Left forelimb (tissue), 1 donor: ENCODE results near the gene NTM.

Experiments
- DNase-seq: peaks from one replicate; pipeline ENCODE4 v3.0.0-alpha.2; 2018; ENCODE audit warnings: low spot score

The NTM gene

GRCh38 chr11:132220474-132220873 lies 850.1 kb downstream of the NTM start:
- DNase-seq = no peak

GRCh38 chr11:132222345-132222744 lies 851.9 kb downstream of the NTM start:
- DNase-seq = no peak

- no peak for DNase-seq
These were observed 856.1 kb downstream of the NTM start for GRCh38 chr11:132226522-132226921.

GRCh38 chr11:132228746-132229325 lies 858.4 kb downstream of the NTM start:
- no peak for DNase-seq

- no peak for DNase-seq
These were observed 861.4 kb downstream of the NTM start for GRCh38 chr11:132231656-132232347.

GRCh38 chr11:132234878-132235277 lies 864.5 kb downstream of the NTM start:
- no peak for DNase-seq

- DNase-seq = no peak
These were observed 867.4 kb downstream of the NTM start for GRCh38 chr11:132237781-132238180.

GRCh38 chr11:132238331-132238866 lies 868.0 kb downstream of the NTM start:
- no peak for DNase-seq

- DNase-seq = no peak
These were observed 870.0 kb downstream of the NTM start for GRCh38 chr11:132240374-132240773.

- DNase-seq = no peak
These were observed 872.2 kb downstream of the NTM start for GRCh38 chr11:132242632-132243031.

GRCh38 chr11:132244846-132245245 lies 874.4 kb downstream of the NTM start:
- no peak for DNase-seq

- no peak for DNase-seq
These were observed 875.3 kb downstream of the NTM start for GRCh38 chr11:132245403-132246385.

- no peak for DNase-seq
These were observed 878.2 kb downstream of the NTM start for GRCh38 chr11:132248580-132248979.

- no peak for DNase-seq
These were observed 878.8 kb downstream of the NTM start for GRCh38 chr11:132249256-132249655.

- DNase-seq = no peak
These were observed 880.6 kb downstream of the NTM start for GRCh38 chr11:132251061-132251460.

- no peak for DNase-seq
These were observed 883.3 kb downstream of the NTM start for GRCh38 chr11:132253469-132254264.

- no peak for DNase-seq
These were observed 884.5 kb downstream of the NTM start for GRCh38 chr11:132254906-132255305.

- DNase-seq = no peak
These were observed 886.3 kb downstream of the NTM start for GRCh38 chr11:132256528-132257279.

- DNase-seq = no peak
These were observed 887.5 kb downstream of the NTM start for GRCh38 chr11:132257871-132258270.

- DNase-seq = no peak
These were observed 888.5 kb downstream of the NTM start for GRCh38 chr11:132258875-132259274.

GRCh38 chr11:132260636-132261035 lies 890.2 kb downstream of the NTM start:
- DNase-seq = no peak
